HL-60/S4 treated with phorbol 12-myristate 13-acetate at 8.2 ng/mL for 4 days and 3 days (cell line): ENCODE measurements around the gene ARHGAP19.

Source experiments
- in situ Hi-C: fragments of 300-500 bp; cut with MboI; formaldehyde crosslinking; loops from 2 replicates; pipeline ENCODE4 v1.15.0; 2022; ENCODE audit warnings: low sequenced_read_pairs

Gene ARHGAP19

GRCh38 chr10:97197030-97197500 lies 95.4 kb downstream of the ARHGAP19 start:
- in situ Hi-C loops: no loop called here

DNA sequence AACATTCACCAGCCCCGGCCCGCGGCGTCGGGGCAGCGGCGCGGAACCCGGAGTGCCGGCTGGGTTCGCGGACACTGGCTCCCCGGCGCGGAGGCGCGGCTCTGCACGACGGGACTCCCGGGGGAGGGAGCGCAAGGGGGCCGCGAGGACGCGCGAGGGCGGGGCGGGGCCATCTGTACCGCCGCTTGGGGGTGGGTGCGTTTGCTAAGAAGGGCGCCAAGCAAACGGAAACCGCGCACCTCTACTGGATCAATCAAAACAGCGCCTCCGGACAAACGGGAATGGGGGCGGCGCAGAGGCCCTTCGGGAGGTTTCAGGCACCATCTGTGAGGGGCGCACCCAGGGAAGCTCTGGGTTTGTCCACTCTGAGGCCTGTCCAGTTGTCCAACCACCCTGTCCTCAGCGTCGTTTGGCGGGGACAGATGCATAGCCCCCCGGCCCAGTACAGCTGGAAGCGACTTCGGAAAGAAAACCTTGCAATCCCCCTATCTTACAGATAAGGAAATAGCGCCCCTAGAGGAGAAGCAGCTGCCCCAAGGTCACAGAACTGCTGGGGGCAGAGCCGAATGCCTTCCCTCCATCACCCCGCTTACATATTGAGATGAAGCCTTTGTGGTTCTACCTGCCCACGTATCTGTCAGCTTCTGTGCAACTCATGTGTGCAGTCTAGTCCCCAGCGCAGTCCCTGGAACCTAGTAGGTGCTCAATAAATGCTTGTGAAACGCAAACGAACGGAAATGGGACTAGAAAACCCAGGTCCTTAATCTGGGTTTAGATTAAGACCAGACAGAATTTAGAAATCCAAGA lies 96.0 kb downstream of the ARHGAP19 start:
- in situ Hi-C loops: no loop called here

GRCh38 chr10:97195706-97196222 lies 96.7 kb downstream of the ARHGAP19 start:
- in situ Hi-C loops: no loop called here

- in situ Hi-C loops: no loop called here
These were observed 99.4 kb downstream of the ARHGAP19 start for GRCh38 chr10:97192952-97193435.

DNA sequence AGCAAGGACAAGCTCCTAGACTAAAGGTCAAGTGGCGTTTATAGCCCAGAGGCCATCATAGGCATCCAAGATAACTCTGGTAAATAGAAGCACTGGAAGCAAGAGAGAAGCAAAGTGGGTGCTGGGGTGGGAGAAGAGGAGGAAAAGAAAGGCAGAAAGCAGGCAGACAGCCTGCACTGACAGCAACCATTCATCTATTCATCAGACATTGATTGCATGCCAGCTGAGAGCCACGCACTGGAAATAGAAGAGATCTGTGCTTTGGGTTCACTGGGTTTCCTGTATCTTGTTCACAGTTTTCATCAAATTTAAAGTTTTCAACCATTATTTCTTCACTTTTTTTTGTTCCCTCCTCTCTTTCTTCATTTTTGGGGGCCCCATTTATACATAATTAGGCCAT lies 102.0 kb downstream of the ARHGAP19 start:
- in situ Hi-C loops: no loop called here

GRCh38 chr10:97188261-97188711 lies 104.2 kb downstream of the ARHGAP19 start:
- in situ Hi-C loops: no loop called here

- in situ Hi-C loops: no loop called here
These were observed 105.5 kb downstream of the ARHGAP19 start for GRCh38 chr10:97186911-97187310.

DNA sequence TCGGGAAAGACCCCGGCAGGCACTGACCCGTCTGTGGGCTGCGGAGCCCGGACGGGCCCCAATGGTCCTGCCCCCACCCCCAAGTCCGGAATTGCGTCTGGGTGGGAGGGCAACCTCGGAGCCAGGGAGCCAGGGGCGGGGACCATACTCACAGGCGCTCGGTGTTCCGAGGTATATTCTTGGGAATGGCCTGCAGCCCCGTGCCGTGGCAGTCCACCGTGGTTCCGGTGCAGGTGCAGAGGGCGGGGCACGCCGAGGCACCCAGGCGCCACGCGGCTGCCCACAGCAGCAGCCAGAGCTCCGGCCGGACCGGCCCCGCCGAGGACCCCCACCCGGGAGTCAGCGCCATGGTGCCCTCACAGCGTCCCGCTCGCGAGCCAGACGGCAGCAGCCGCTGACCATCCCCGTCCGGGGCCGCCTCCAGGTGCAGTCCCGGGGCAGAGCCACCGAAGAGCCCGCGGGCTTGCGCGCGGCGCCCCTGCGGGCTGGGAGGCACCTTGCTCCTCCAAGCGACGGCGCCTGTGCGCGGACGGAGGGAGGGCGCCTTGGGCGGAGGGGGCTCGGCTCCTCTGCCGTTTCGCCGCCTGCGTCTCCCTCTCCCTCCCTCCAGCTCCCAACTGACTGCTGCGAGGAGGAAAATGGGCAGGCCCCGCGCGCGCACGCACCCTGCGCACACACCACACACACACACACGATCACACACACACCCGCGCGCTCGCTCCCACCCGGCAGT lies 106.9 kb downstream of the ARHGAP19 start, which contains the start of gene SLIT1:
TSS of gene SLIT1 (minus strand) at position 634 of the 733 bp plus-strand sequence. CDS start at position 349, 285 bp downstream.
- in situ Hi-C loops: no loop called here

DNA sequence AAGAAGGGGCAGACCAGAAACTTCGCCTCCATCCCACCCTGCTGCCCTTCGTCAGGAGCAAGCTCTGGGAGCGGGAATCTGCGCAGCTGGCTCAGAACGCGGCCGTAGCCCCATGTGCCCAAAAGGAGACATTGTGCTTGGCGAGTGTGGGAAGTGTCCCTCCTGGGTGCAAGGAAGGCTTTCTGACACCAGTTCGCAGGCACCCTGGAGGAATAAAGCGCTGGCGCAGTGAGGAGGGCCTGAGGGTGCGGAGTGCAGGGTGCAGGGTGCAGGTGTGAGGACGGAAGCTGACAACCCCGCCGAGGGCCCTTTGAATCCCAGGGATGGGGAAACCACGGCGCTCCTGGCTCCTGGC lies 107.5 kb downstream of the ARHGAP19 start:
- in situ Hi-C loops: no loop called here

- in situ Hi-C loops: no loop called here
These were observed 109.1 kb downstream of the ARHGAP19 start for GRCh38 chr10:97183314-97183713.

DNA sequence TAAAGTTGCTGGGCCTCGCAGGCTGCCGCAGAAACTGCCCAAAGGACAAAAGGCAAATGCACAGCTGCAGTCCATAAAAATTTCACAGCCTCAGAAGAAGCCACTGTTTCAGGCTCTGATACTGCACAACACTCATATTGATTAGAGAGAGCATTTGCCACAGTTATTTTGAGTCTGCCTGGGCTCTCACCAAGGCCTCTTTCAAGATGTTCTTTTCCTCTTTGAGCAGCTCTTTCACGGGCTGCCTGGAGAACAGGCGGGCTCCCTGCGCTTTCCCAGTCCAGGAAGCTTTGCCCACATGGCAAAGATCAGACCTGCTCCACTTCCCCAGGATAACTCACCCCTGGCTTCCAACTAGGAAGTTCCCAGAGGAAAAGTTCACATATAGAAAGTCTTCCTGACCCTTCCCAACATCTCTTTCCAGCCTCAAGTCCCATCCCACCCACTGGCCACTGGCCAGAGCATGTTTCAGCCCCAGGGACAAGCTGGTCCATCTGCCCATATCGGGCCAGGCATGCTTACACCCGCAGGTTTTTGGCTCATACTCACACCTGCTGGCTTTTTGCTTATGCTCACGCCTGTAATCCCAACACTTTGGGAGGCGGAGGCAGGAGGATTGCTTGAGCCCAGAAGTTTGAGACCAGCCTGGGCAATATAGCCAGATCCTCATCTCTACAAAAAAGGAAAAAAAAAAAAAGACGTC lies 110.0 kb downstream of the ARHGAP19 start:
- in situ Hi-C loops: no loop called here

GRCh38 chr10:97180986-97181385 lies 111.5 kb downstream of the ARHGAP19 start:
- in situ Hi-C loops: no loop called here

DNA sequence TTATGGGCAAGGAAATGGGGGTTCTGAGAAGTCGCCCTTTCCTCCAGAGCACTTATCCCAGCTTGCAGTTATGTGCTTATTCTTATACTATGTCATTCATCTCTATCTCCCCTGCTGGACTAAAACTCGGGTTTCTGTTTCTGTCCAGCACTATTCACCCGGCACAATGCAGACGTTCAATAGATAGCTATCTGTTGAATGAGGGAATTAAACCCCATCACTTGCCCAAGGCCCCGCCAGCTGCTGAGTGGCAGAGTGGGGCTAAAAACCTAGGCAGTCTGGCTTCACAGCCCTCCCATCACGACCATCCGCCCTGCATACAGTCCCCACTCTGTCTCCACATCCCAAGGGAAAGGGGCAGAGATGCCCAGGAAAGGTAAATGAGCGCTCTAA lies 112.1 kb downstream of the ARHGAP19 start:
- in situ Hi-C loops: no loop called here

DNA sequence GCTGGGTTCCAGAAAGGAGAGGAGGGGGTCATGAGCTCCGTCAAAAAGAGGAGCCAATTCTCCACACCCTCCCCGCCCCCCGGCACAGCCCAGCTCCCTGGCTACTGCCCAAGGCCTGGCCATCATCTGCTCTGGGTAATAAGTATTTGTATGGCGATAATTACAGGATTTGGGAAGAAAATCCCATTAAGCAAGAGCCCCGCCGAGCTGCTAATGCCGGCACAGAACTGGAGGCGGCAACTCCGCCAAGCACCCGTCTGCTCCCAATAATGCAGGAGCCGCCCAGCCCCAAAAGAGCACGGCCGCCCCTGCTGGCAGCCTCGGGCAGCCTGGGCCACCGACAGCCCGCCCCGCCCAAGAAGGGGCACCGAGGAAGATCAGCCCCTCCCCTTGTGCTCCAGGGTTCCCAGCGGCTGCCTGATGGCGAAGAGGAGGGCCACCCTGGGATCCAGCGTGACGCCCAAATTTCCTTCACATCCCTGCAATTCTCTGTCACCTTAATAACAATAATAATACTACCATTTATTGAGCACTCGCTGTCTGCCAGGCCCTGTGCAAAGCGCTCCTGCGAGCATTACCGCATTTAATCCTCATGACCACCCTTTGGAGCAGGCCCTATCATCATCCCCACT lies 112.6 kb downstream of the ARHGAP19 start:
- in situ Hi-C loops: no loop called here

DNA sequence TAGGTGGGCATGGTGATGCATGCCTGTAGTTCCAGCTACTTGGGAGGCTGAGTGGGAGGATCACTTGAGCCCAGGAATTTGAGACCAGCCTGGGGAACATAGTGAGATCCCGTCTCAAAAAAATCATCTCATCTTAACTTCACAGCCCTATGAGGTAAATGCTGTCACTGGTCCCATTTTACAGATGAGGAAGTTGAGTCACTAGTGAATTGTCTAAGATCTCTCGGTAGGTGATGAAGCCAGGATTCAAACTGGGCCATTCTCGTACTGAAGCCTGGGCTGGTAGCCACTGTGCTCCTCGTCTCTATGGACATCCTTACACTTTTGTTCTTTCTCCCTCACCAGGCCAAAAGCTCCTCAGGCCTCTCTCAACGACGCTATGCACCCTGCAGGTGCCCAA lies 113.1 kb downstream of the ARHGAP19 start:
- in situ Hi-C loops: no loop called here

DNA sequence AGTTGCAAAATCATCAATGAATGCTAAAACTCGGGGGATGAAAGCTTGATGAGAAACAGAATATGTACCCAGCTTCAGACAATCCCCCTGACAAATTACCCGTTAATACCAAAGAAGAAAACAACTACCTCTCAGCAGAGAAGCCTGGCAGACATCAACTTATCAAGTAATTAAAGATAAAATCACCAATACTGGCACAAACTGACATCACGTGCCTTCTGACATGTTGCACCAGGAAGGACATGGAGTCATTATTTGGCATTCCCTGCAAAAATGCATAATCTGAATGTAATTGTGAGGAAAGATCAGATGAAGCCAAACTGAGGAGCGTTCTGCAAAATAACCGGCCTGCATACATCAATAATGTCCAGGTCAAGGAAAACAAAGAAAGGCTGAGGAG lies 114.4 kb downstream of the ARHGAP19 start:
- in situ Hi-C loops: no loop called here

DNA sequence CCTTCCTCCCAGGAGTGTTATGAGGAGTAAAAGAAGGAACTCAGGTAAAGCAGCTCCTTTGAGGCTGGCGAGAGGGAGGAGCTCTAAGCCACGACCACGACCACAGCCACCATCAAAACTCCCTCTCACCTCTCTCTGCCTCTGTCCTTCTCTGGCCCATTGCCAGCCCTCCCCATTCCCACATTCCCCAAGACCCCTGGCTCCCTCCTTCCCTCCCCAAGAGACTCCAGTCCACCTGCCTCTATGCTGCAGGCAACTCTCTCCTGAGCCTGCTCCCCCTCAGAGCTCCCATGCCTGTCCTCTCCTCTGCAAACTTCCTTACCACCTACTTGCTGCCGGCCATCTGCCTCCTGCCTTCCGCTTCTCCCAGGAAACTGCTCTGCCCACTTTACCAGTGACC lies 116.2 kb downstream of the ARHGAP19 start:
- in situ Hi-C loops: no loop called here

DNA sequence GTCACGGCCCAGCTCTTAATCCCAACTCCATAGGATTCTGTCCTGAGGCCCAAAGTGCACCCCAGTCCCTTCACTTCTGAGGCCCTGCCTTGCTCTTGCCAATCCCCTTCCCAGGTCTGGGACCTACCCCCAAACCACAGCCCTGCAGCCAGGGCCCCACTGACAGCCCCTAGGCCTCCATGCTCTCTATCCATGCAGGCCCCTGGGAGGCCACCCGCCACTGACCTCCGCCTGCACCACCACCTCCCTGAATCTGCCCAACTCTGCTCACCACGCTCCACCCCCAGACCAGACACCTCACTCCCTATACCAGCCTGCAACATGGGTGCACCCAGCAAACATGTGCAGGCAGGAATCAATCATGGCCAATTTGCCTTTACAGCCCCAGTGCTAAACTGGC lies 116.9 kb downstream of the ARHGAP19 start:
- in situ Hi-C loops: no loop called here

- in situ Hi-C loops: no loop called here
These were observed 117.5 kb downstream of the ARHGAP19 start for GRCh38 chr10:97174941-97175340.

DNA sequence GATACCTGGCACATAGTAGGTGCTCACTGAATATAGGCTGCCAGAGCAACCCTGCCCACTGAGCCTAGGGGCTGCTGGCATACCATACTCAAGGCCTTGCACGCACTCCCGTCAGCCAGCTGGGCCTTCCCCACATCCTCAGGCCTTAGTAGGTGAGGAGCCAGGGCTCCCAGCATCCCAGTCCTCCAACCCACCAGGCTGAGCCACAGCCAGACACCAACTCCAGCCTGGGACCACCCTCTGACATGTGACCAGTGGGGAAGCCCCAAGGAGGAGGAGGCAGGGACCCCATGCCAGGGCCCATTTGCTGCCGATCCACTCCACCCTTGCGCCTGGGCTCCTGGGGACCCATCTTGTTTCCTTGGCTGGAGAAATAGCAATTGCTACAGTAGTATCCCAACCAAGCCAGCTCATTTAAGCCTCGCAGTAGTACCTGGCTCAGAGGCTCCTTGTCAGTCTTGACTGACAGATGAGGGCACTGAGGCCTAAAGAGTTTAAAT lies 118.1 kb downstream of the ARHGAP19 start:
- in situ Hi-C loops: no loop called here
